OCI-M2 (cell line): ENCODE data around the gene MYO9A.
"Not testable (repeated sequence)": the region's sequence is repeated elsewhere in the genome, so short reads cannot be mapped to it uniquely, and the experiment has no call there.

Source experiments
- DNase-seq: peaks from one replicate; lab custom pipeline; 2025; ENCODE audit not compliant: unreplicated experiment; lab: John Stamatoyannopoulos, UW

MYO9A gene

DNA sequence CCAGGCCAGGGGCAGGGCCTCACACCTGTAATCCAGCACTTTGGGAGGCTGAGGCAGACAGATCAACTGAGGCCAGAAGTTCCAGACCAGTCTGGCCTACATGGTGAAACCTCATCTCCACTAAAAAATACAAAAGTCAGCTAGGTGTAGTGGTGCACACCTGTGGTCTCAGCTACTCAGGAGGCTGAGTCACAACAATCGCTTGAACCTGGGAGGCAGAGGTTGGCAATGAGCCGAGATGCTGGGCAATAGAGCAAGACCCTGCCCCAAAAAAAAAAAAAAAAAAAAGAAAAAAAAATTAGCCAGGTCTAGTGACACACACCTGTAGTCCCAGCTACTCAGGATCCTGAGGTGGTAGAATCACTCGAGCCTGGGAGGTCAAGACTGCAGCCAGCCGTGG, 18.8 kb downstream of the MYO9A start:
- DNase-seq: no peak

- DNase-seq: no peak
These were observed 19.9 kb downstream of the MYO9A start for GRCh38 chr15:72098040-72098439.

- DNase-seq: no peak
These were observed 21.2 kb downstream of the MYO9A start for GRCh38 chr15:72096796-72097195.

- no peak for DNase-seq
These were observed 25.3 kb downstream of the MYO9A start for GRCh38 chr15:72092691-72093090.

- no peak for DNase-seq
These were observed 25.9 kb downstream of the MYO9A start for GRCh38 chr15:72092006-72092405.

- no peak for DNase-seq
These were observed 30.9 kb downstream of the MYO9A start for GRCh38 chr15:72086920-72087648.

GRCh38 chr15:72086010-72086697, 31.8 kb downstream of the MYO9A start:
- DNase-seq: no peak

DNA sequence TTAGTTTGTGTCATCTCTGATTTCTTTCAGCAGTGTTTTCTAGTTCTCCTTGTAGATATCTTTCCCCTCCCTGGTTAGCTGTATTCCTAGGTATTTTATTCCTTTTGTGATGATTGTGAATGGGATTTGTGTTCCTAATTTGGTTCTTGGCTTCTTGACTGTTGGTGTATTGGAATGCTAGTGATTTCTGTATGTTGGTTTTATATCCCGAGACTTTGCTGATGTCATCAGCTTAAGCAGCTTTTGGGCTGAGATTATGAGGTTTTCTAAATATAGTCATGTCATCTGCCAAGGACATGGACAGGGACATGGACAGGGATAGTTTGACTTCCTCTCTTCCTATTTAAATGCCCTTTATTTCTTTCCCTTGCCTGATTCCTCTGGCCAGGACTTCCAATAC, 35.8 kb downstream of the MYO9A start:
- no peak for DNase-seq

- no peak for DNase-seq
These were observed 39.1 kb downstream of the MYO9A start for GRCh38 chr15:72078887-72079286.

DNA sequence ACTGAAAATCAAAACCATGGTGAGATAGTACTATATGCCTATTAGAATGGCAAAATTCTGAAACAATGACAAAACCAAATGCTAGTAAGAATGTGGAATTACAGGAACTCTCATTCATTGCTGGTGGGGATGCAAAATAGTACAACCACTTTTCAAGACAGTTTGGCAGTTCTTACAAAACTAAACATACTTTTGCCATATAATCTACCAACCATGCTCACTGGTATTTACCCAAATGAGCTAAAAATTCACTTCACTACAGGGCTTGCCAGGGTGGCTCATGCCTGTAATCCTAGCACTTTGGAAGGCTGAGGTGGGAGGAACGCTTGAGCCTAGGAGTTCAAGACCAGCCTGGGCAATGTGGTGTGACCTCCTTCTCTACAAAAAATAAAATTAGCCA, 40.0 kb downstream of the MYO9A start:
- no peak for DNase-seq

GRCh38 chr15:72074335-72075060, 43.5 kb downstream of the MYO9A start:
- no peak for DNase-seq

DNA sequence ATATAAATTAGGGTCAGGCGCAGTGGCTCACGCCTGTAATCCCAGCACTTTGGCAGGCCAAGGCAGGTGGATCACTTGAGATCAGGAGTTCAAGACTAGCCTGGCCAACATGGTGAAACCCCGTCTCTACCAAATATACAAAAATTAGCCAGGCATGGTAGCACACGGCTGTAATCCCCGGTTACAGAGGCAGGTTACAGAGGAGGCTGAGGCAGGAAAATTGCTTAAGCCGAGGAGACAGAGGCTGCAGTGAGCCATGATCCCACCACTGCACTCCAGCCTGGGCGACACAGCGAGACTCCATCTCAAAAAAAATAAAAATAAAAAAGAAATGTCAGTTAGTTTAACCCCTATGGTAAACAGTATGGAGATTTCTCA, 46.5 kb downstream of the MYO9A start:
- DNase-seq: not testable (repeated sequence)

GRCh38 chr15:72070817-72071447, 47.0 kb downstream of the MYO9A start:
- no peak for DNase-seq

- no peak for DNase-seq
These were observed 49.1 kb downstream of the MYO9A start for GRCh38 chr15:72068856-72069255.

DNA sequence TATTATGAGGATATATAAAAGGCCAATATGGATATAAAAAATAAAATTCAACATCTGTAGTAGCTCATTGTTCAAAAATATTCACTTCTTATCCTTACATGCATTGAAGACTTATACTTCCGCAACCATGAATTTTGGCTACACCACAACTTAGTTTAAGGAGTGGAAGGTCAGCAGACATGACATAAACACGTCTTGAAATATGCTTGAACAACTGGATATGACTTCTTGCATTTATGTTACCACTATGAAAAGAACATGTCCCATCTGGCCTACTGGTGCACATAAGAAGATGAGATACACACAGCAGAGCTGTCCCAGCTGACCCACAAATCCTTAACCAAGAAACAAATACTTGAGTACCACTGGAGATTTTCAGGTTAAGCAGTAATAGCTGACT, 52.1 kb downstream of the MYO9A start:
- DNase-seq: no peak

GRCh38 chr15:72063186-72063585, 54.8 kb downstream of the MYO9A start:
- DNase-seq: no peak

DNA sequence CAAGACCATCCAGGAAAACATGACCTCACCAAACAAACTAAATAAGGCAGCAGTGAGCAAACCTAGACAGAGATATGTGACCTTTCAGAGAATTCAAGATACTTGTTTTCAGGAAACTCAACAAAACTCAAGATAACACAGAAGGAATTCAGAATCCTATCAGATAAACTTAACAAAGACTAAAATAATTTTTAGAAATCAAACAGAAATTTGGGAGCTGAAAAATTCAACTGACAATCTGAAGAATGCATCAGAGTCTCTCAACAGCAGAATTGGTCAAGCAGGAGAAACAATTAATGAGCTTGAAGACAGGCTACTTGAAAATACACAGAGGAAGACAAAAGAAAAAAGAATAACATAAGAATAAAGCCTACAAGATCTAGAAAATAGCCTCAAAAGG, 55.6 kb downstream of the MYO9A start:
- no peak for DNase-seq

- no peak for DNase-seq
These were observed 57.2 kb downstream of the MYO9A start for GRCh38 chr15:72060687-72061250.

- DNase-seq: no peak
These were observed 59.4 kb downstream of the MYO9A start for GRCh38 chr15:72058585-72058984.

- DNase-seq: no peak
These were observed 60.3 kb downstream of the MYO9A start for GRCh38 chr15:72057548-72058091.

DNA sequence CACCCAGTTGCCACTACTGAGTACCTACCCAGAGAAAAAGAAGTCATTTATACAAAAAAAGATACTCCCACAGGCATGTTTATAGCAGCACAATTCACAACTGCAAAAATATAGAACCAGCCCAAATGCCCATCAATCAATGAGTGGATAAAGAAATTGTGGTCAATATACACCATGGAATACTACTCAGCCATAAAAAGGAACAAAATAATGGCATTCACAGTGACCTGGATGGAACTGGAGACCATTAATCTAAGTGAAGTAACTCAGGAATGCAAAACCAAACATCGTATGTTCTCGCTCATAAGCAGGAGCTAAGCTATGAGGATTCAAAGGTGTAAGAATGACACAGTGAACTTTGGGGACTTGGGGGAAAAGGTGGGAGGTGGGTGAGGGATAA, 61.7 kb downstream of the MYO9A start:
- not testable (repeated sequence) for DNase-seq
